Measurements from ENCODE around the gene FGF13.

Gene FGF13

DNA sequence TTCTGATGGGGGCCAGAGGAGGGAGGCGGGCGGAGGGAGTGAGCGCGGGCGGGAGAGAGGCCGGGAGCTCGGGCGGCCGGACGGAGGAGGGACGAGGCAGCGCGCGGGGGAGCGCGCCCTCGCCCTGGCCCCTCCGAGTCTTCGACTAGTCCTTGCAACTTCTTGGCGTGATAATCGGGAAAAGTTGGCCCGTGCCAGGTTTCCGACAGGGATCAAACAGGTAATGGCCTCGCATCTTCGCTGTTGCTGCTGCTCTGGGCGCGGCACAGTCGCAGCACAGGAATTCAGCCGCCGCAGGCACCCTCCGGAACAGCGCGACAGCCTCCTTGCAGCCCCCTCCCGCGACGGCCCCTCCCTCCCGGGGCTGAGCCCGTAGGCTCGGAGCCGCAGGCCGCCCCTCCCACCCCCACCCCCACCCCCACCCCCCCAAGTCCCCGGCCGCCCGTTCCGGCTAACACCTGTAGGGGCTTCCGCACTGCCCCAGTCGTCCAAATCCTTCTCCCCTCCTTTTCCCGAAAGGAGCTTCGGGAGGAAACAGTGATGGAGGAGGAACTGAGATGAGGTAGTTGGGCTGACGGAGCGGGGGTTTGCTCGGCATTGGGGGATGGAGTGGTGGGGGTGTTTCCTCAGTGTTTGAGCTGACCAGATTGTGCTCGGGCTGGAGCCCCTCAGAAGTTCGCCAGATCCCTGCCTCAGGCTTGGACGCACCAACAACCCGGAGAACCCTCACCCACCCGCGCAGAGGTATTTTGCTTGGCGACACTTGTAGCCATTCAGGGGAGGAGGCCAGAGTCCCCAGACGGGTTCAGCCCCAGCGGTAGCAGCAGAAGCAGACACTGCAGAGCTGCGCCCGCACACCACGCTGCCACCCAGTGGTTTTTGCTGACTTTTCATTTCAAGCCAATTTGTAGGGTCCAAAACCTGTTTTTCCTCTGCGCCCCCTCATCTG lies at the start of gene FGF13:
Gene FGF13, minus strand, starts transcription at position 319 of the 949 bp plus-strand sequence. CDS start 714 bp downstream, outside the sequence.
- no peak for DNase-seq

DNA sequence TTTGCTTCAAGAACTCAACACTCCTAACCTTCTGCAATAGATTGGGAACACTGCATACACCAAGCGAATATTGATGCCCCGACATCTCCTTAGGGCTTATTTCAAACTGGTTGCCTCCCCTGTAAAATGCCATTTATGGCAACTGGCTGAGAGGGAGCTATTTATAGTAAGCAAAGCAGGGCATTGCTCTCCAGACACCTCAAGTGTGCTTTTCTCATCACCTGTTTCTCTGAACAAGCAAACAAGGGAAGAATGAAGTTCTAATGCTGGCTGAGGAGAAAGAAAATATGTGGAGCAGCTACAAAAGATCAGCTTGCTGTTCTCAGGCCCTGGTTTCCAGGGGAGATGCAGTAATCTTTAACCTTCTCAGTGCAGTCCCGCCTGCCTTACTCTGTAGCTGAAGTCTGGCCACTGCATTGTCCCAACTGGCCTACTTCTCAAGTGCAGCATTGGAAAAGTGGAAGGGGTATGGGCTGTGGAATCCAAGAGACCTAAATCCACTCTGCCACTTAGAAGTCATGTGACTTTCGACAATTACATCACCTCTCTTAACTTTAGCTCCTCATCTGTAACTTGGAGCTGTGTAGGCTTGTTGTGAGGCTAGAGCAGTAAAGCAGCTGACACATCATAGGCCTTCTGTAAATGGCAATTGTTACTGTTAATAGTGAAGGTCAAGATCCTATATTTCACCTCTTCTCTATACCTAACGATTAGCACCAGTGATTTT lies 47.9 kb upstream of the FGF13 start:
- no peak for DNase-seq

DNA sequence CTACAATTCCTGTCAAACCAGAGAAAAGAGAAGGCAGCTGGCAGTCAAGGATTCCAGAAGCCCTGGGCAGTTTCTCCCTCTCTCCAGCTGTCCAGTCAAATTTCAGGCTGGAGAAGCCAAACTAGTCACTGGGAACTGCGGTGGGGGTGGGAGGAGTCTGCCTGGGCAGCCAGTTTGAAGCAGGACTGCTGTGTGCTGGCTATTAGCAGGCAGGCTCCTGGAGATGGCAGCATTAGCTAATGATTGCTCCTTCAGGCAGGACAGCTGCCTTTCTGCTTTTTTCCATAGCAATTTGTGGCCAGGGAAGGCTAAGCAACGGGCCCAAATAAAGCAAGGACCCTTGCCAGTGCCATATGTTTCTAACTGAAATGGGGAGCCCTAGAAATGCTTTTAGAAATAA lies 44.7 kb upstream of the FGF13 start:
- DNase-seq = no peak

DNA sequence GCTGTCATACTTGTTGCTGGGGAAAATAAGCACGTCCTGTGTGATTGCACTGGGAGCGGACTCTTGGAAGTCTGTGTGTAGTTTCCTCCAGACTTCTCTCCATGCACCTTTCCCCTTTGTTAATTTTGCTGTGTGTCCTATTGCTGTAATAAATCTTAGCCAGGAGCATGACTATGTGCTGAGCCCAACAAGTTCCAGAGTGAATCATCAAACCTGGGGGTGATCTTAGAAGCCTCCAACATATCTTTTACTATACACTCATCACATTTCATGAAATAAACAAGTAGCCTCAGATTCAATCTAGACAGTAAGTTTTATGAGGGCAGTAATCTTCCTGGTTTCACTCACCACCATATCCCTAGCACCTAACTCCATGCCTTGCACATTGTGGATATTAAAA lies 43.3 kb upstream of the FGF13 start:
- no peak for DNase-seq

DNA sequence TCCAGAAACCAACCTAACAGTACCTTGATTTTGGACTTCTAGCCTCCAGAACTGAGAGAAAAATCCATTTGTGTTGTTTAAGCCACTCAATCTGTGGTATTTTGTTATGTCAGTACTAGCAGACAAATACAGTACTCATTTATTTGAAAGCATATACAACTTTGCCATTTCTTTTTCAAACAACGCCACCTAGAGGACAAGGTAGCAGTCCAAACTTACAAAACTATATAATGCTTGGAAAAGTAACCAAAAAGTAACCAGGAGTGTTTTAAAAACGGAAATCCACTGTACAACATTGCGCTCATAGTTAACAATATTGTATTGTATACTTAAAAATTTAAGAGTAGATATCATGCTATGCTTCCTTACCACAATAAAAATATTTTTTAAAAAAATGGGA lies 37.0 kb upstream of the FGF13 start:
- DNase-seq = peak; percentile 15

DNA sequence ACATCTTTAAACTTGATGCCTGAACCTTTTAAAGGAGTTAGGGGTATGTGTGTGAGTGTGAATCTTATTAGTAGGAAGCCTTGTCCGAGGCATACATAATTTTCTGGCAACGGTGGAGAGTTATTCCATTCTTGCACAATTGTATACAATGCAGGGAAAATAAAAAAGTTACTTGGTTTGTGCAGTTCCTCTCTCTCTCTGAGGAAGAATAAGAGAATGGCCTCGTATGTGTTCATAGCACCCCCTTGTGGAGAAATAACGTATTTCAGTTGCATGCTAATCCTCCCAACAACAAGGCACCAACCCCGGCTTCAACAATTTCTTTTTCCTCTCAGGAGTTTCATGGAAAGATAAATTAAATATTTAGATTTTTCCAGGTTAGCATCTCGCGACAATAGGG lies 33.7 kb upstream of the FGF13 start:
- DNase-seq = peak; percentile 31

DNA sequence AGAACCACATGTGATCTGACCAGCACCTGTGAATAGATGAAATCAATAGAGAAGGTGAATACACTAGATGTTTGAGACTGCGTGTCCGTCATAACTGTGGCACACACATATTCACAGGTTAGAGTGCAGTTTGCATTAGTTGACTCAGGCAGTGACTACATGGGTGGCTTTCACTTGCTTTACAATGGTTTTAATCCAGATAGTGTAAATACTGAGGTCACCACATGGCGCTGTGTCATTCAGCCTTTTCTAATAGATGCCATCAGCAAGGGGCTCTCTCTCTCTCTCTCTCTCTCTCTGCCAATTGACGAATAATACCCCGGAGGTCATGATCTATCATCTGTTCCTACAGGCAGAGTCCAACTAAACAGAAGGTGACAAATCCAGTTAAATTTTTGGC lies 30.7 kb upstream of the FGF13 start:
- DNase-seq = no peak

DNA sequence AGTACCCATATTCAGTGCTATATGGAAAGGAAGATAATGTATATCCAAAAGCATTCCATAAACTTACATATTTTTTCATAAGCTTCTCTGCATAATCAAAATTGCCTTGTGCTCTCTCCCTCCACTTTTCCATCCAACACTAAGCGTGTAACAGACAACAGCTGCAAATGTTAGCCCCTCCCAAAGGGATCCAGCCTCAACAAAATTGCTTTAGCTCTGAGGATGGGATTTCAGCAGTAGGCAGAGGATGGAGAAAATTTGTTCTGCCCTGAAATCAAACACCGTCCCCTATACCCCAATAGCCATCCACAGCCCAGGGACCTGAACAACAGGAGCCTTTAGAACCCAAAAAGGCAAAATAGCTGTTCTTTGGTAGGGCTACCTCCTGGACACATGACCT lies 28.8 kb upstream of the FGF13 start:
- no peak for DNase-seq

DNA sequence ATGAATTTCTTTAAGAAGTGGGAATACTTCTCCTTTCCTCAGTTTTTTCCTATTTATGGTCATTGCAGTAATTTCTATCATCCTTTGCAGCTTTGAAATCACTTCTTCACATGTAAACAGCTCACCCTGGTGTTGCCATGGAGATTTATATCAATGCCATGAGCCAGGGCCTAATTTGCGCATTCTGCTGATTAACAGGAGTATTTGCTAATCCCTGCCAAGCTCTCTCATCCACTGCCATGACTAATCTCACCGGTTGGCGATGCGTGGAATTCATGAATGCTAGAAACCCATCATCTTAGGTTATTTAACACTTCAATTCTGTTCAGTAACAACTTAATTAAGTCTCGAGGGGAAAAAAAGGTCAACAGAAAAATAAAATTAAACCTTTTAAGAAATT lies 11.8 kb upstream of the FGF13 start:
- DNase-seq = no peak

DNA sequence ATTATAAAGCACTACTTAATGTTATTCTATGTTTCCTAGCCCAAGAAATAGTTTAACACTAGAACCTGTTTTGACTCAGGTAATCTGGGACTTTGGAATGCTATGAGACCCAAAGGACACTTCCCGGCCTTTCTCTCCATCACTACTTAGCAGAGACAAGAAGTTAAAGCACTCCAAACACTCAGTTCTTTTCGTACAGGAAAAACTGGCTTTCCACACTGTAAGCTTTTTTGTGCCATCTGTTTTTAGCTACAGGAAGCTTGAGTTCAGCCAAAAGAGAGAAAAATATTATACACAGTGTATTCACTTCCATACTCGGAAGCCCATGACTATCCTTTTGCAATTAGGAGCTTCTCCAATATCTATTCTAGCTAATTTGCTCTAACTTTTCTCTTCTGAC lies 7.9 kb upstream of the FGF13 start:
- DNase-seq = no peak

DNA sequence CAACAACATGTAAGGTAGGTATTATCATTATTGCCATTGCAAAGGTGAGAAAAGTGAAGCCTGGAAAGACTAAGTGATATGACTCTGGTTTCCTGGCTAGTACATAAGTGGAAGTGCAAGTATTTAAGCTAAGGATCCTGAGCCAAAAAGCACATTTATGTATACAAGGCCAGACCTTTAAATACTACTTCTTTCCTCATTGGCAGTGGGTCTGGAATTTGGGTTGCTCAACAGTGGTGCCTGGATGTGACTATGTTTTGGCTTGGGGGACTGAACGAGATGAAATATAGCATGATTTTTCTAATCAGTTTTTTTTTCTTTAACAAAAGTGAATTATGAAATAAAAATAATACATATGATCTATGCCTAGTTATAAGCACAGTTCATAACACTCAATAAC lies 7.4 kb upstream of the FGF13 start:
- DNase-seq = no peak

DNA sequence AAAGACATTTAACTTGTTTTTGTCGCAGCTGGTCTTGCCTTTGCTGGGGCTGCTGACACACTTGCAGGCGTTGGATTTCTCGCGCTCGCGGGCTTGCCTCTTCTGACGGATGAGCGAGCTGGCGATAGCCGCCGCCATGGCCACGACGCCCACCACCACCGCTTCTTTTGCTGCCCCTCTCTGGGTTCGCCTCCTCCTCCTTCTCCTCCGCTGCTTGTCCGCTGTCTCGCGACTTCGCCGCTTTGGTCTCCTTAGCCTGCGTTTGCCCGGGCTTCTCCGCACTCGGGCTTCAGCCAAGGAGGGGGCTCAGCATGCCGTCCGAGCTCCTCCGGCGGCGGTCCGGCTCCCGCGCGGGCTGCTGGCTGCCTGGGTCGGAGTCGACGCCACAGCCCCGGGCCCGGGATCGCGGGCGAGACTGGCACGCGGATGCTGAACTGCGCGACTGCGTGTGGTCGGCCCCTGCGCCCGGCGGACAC lies 613 bp downstream of the FGF13 start:
- no peak for DNase-seq

DNA sequence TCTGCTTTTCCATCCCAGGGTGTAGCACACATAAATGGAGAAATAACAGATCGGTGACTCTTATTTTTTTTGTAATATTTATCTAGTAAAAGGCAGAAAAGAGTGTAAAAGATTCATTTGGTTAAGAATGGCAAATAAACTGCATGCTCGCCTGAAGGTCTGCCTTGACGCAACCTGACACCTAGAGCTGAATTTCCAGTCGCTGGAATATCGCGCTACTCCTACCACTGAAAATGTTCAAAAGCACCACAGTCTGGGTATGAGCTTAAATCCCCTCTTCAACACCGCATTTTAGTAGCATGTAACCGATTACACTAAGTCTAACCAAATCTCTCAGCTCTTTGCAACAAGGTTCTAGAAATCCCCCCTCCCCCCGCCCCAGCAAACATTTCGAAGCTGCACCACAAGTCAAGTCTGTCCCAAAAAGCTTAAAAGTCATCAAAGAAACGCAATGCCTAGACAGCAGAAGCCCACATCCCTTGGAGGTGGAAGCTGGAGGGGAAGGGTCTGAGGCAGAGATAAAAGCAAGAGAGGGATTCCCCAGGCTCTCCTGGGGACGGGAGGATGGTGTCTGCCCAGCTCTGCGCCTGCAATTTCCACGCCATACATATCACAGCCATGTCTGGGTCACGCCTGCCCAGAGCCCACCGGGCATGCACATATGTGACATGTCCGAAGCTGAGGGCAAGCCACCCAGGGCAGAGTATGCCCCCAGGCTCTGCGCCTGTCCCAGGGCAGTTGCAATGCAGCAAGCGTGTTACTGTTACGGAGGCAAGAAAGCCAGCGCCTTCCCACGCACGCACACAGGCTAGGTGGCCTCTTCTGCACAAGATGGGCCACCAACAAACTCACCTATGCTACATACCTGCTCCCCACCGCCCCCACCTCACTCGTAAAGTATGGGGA lies 1.4 kb downstream of the FGF13 start:
- no peak for DNase-seq

DNA sequence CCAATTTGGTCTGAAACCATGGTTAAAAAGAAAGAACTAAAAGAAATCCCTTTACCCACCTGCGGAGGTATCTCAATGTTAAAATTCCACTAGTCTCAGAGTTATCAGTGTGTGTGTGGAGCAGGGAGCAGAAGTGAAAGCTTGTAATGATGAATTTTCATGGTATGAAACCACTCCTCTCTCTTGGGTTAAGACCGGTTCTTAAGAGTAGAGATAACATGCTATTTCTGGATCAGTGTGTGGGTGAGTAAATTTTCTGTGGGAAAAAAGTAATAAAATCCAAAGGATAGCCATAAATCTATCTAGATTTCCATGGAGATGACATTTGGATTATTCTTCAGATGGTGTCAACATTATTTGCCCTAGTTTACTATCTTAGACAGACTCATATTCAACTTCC lies 3.2 kb downstream of the FGF13 start:
- no peak for DNase-seq

DNA sequence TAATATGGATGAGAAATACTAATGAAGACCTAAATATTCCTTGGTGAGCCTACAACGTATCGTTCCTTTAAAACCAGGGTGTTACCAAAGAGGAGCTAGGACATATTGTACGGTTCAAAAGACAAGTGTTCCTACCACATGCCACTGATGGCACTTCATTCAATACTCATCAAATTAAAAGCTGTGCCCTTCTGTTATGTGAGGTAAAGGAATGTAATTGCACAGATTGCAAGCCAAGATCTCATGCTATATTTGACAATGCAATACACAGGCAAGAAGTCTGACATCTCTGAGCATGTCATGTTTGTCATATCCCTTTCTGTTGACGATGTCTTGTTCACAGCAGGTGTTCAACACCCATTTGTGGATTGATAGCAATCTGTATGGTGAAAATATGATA lies 6.9 kb downstream of the FGF13 start:
- DNase-seq = no peak

DNA sequence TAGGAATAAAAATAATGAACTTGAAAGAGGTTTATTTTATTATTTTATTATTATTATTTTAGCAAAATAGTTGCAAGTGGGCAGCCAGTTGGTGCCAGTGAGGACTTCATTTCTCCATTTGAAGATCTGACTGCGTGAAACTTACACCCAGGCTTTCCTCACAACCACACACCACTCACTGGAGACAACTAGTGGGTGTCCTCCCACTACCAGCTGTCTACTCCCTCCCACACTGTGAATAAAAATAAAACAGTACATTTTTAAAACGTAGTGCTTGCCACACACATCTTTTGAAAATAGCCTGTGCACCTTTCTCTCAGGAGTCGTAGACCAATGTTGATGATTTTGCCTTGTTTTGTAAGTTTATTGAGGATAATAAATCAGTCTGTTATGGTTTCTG lies 7.4 kb downstream of the FGF13 start:
- DNase-seq = no peak

DNA sequence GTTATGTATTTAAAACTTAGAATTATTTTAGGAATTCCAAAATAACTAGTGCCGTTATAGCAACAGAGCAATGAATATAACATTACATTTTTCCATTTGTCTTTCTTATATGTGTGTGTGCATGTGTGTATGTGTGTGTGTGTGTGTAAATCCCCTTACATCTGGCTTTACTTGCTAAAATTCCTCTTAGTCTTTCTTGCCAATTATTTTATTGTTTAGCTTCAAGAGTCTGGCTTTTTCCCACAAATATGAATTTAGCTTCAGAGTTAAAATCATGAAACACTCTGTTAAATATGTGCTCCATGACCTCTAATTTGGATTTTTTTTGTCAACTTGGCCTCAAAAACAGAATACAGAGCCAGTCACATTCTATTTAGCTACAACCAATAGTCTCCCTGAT lies 18.9 kb downstream of the FGF13 start:
- no peak for DNase-seq

DNA sequence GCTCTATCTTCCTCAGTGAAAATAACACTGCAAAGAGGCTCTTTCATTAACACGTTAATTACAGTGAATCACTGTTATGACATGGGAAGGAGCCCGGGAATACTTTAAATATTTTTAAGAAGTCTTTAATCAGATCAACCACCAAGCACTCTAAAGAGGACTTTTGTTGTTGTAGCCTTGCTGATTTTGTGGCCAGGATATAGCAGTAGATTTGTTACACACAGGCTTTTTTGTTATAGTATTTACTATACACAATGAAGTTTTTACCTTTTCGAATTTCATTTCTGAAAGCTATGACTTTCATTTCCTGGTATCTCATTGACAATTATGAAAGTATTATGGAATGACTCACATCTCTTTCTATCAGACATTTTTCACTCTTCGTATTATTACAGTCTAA lies 20.3 kb downstream of the FGF13 start:
- no peak for DNase-seq

DNA sequence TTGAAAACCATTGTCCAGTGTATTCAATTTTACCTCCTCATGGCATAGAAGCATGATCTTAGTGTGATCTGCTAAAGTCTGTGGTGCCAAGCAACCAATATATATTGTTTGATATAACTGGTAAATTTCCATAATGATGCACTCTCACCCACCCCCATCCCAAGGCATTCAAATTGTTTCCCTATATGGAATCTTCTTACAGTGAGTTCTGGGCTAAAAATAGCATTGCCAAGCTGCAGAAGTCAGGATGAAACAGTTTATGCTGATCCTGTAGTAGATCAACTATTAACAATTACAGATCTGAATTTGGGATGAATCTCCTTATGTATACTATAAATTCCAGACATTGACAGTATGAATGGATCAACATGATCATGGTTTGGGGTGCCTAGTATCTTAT lies 20.9 kb downstream of the FGF13 start:
- no peak for DNase-seq

DNA sequence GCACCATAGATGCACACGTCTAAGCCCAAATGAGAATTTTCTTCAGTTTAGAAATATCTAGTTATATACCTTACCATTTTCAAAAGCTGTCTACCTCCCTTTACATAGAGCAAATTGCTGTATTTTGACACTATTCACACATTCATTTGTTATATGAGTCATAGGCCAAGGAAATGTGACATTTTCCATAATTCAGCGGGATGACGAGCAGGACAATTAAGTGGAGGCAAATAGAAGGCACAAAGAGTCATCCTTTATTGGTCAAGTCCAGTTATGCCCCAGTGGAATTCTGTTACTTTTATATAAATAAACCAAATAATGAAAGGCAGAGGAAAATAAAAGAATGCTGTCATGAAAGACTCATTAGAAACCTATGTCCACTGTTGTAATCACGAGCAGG lies 27.9 kb downstream of the FGF13 start:
- no peak for DNase-seq

DNA sequence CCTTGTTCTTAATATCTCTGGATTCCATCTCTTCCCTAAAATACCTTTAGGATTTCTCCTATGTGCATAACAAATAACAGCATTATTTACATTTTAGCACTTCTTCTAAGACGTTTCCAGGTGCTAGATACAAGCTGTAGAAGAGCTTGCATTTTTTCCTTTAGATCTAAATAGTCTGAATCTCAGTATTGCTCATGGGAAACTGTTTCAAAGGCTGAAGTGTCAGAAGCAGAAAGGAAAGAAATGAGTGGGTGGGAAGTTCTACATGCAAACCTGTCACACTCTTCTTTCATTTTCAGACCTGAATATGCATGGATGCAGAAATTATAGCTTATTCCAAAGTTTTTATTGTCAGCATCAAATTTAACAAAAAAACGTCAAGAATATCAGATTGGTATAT lies 41.8 kb downstream of the FGF13 start:
- DNase-seq = no peak

DNA sequence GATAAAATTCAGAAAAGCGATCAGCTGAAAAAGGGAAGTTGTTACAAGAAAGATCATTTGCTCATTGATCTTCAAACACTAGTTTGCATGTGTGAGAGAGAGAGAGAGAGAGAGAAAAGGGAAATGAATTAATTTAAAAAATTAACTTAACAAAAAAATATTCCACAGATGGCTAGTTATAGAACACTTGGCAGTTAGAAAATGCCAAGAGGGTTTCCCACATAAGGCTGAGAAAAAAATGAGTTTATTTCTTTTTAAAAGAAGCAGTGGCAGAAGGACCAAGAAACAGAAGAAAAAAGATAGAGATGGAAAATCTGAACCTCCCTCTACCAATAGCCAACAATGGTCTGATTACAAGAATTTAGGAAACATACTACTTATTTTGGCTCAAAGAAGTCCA lies 47.1 kb downstream of the FGF13 start:
- no peak for DNase-seq

DNA sequence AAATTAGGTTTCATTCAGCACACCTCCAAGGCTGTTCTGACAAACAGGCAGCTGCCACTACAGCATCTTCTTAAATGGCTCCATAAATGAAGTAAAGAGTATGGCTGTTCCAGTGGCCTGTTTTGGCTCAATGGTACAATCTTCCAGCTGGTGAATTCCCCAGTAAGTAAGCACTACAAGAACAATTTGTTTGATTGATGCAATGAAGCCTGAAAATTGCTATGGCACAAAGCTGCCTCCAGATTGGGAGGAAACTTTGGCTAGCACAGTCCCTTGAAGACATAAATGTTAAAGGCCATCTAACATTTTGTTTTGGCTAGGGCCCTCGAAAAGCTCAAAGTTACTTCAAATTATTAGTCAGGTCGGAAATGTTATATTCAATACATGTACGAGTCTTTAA lies 47.5 kb downstream of the FGF13 start:
- no peak for DNase-seq
